Measurements from ENCODE around the gene RASL12.

RASL12 gene

DNA sequence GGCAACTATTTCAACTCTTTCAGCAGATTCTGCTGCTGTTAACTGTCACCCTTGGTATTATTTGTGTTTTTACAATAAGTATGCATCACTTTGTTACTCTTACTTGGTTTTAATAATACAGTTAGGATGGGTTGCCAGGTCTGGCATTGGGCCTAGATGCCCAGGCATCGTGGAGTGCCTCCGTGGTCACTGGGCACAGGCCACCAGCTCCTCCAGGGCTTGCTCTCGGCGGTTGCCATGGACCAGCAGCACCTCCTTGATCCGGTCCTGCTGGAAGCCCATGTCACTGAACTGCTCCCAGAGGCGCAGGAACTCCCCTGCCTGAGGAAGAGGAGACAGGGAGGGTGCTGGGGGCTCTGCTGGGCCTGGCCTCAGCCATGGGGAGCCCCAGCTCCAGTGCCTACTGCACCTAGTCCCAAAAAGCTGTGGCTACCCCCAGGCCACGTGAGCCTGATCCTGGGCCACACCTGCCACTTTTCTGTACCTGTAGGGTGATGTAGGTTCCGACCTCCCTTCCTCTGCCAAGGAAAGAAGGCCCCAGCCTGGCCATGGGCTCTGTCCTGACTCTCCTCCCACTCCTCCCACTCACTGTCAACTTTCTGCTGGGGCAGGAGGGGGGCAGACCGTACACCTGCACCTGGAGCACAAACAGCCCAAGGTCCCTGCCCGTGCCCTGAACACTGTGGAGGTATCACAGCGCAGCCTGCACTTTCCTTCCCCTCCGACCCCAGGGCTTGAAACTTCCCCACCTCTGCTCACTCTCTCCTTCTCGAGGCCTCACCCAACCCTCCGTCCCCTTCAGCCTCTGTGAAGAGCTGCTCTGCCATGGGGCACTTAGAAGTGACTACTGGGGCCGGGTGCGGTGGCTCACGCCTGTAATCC is 25.4 kb upstream of the RASL12 start:
- no peak for DNase-seq

DNA sequence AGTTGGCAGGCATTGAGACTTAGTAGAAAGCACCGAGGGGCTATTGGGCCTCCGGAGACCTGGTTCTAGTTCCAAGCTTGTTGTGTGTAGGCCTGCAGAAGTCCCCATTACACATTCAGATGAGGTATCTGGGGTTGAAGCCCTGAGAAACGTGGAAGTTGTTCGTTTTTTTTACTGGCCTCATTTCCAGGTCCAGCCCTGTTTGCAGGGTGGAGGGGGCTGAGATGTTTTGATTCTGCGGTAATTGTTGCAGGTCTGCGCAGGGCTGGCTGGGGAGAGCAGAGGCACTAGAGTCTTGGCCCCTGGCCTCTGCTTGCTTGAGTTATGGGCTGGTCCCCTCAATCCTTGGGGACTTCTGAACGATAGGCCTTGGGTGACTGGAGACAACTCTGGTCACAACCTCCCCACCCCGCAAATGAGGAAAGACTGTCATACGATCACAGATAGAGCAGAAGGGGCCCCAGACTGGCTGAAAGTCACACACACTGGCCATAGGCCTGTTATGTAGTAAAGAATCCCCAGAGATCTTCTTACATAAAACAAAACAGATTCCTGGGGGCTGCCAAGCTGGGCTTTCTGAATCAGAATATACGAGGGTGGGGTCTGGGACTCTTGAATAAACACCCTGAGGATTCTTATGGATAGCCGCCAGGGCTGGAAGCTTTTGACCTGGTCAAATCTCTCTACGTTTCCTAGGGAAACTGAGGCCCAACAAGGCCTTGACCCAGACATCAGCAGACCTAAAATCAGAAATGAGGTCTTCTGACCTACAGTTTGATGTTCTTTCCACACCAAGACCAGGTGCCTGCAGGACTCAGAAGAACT is 24.4 kb upstream of the RASL12 start:
- DNase-seq, result no peak

DNA sequence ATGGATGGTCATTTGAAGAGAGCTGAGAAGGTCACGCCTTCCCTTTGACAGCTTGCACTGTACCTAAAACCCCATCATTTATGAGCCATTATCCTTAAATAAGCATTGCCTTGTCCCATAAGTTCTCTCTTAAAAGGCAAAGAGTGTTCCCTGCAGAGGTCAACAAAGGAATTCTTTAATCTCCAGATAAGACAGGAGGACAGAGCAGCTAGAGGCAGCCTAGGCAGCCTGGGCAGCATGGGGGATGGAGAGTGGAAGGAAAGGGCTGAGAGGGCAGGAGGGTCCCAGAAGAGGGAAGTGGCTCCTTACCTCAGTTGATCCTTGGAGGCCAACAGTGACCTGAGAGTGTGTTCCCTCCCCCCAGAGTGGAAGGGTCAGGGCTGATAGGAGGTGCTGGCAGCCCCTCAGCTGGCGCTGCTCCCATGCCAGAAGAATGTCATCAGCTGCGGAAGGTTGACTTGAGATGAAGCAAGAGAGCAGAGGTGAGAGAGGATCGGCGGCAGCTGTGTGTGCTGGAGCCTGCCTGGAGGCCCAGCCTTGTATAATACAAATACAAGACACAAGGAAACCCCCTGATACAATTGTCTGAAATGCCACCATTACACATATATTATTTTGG is 21.5 kb upstream of the RASL12 start:
- no peak for DNase-seq

DNA sequence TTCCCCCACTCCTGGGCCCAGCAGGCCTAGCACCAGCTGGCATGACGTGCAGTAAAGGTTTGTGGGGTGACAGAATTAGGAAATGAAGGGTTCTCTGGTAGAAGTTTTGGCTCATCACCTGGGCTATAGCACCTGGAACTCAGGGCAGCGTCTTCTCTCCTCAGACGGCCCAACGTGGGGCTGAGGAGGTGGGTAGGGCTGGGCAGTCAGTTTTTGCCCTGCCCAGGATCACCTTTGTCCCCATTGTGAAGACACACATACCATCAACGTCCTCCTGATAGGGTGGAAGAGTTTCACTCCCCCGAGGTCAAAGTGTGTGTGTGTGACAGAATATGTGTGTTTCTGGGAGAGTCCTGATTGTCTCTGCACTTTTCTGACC is 20.8 kb upstream of the RASL12 start:
- no peak for DNase-seq

DNA sequence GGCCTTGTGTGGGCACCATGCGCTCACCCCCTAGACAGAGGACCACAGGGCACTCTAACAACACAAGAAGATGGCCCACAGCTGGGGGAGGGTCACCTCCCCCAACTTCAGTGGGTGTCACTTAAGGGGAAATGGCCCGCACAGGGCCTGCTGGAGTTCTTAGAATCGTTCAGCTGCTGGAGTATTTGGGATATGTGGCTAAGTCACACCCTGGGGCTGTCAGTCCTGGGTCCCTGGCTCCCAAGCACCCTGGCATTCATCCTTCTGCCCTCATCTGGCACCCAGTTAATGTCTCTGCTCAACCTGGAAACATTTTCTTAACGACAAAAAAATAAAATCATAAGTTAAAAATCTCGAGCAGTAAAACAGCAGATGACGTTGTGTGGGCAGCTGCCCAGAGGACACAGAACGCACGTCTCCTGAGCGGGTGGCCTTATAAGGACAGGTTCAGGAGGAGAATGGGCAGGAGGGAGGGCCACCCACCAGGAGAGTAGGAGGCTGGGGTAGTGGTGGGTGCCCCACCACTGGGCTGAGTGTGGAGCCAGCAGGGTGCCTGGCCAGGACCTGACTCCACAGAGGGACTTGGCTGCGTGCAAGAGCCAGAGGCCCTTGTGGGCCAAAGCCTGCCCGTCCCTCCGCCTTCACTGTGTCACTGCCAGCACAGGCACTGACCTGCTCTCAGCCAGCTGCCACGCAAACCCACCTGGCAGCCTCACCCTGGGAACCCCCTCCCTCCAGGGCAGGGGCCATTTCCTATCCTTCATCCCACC is 20.3 kb upstream of the RASL12 start:
- no peak for DNase-seq

DNA sequence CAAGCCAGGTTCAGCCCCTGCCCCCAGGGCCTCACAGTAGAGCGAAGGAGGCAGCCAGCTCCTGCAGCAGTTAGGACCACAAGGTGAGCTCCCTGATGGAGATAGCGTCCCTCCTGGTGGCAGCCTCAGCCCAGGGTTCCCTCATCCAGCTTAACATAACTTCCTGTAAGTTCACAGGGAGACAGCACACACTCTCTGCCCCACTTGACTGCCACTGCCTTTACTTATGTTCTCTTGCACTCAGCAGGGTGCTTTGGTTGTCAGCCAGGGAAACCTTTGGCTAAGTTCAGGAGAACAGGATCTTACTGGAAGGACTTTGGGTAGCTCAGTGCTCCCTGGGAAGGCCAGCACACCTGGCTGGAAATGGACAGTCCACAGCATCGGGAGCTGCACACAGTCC is 19.6 kb upstream of the RASL12 start:
- DNase-seq, result no peak

DNA sequence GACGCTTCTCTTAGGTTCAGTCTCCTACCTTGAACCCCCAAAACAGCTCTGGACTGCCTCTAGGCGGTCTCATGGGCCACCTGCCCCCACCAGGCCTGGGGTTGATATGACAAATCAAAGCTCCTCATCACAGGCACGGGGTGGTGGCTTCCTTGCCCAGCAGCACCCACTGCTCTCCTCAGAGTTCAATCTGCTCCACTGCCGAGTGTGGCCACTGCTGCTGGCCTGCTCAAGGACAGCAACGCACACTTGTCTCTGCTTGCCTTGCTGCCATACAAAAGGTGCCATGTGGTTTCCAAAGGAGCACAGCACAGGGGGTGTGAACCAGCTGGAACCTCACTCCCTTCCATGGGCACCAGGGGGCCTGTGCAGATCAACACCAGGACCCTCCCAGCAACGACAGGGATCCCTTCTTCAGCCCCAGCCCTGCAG is 18.9 kb upstream of the RASL12 start:
- no peak for DNase-seq

DNA sequence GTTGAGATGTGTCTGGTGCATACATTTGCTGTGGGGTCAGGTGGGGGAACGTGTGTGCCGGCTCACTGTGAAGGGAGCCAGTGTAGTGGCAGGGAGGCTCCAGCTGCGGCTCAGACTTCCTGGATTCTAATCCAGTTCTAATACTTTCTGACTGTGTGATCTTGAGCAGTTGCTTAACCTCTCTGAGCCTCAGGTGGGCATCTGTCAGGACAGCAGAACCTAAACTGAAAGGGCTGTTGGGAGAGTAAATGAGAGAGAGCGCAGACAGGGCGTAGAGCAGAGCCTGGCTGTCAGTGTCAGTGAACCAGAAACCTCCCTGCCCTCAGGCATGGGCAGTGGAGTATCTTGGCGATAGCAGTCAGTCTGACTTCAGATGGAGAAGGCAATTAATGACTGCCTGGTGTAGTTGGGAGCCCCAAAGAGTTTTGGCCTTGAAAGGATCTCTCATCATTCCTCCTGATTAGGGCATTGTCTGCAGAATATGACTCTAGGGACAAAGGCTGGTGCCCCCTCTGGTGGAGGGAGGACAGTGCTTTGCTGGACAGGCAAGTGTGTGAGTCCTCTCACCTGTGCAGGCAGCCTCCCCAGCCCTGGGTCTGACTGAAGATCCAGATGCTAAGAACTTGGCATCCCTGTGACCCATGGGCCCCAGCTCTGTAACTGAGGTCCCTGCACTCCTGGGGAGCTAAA is 18.3 kb upstream of the RASL12 start:
- DNase-seq, result no peak

DNA sequence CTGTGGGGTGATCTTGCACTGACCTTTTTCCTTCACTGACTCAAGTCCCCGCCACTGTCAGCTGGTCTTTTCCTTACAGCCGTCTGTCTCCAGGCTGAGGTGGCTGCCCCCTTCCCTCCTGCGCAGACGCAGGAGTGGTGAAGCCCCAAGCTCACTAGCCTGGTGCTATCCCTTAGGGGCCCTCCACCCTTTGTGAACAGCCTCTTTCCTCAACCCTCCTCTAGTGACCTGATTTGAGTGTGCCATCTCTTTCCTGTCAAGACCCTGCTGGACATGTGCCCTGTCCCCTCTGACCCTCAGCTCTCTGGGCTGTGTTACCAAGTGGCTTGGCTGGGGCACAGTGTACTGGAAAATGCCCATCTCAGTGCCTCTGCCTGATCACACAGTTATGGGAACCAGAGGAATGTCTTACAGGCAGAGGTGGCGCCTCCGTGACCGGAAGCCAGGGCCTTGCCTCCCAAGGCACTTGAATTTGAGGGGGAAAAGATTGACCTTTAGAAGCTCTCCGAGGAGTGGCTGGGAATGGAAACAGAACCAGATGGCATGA is 17.5 kb upstream of the RASL12 start:
- DNase-seq, result no peak

DNA sequence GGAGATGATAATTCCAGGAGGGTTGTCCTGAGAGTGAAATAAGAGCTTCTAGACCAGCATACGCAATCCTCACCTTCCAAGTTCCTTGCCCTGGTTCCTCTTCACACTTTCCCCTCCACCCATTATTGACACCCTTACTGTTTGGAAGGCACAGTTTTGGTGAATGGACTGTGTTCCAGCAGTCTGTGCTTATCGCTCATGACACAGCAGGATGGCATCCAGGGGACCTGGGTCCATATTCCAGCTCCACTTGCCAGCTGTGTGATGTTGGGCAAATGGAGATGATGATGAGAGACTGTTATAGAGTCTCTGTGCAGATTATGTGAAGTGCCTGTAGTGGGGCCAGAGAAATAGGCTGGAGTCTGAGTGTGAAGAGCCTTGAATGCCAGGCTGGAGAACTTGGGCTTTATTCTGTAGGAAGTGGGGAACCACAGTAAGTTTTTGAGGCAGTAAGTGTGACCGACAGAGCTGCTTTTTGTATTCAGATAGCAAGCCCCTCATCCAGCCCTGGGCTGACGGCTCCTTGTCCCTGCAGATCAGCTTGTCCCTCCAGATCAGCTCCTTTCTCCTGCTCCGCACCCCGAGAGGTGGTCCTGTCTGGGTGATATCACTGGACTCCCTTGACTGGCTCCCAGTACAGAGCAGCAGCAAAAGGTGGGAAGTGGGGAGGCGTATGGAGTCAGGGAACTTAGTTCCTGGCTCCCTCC is 16.9 kb upstream of the RASL12 start:
- DNase-seq, result no peak

DNA sequence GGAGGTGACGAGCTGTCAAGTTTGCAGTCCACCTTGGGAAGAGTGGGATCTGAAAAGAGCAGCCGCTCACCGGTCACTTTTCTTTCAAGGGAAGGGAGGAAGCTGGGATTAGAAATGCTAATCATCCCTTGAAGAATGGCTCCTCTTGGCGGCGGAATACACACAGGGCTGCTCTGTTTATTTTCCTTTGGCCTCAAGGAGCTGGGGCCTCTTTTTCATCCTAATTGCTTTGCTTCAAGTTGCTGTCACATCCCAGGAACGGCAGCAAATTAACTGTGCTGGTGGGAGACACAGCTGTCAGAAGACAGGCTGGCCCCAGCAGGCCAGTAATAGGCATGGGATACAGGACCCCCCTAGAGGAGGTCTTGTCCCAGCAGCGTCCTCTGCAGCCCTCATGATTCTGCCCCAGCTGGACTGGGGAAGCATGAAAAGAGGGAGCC is 15.5 kb upstream of the RASL12 start:
- DNase-seq, result peak; percentile 23

DNA sequence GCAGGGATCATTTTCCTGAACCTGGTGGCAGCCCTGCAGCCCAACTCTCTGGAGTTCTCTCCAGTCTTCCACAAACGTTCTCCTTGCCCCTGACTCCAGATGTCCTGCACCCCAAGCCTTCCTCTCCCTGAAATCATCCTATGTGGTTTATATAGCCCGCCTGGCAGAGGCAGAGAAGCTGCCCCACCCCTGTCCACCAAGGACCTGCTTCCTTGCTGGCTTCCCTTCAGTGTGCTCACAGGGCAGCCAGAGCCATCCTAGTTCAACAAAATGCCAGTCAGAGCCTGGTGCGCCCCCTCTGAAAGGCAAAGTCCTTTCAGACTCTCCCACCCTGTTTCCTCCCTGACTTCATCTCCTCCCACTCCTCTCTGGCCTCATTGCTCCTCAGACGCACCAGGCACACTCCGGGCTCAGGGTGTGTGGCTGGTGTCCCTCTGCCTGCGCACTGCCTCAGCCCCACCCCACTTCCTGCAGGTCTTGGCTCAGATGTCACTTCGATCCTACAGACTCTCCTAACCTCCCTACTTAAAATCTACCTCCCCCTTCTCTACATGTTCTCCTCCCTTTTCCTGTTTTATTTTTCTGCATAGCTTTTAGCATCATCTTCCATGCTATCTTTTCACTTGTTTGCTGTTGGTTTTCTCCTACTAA is 14.6 kb upstream of the RASL12 start:
- DNase-seq, result no peak

DNA sequence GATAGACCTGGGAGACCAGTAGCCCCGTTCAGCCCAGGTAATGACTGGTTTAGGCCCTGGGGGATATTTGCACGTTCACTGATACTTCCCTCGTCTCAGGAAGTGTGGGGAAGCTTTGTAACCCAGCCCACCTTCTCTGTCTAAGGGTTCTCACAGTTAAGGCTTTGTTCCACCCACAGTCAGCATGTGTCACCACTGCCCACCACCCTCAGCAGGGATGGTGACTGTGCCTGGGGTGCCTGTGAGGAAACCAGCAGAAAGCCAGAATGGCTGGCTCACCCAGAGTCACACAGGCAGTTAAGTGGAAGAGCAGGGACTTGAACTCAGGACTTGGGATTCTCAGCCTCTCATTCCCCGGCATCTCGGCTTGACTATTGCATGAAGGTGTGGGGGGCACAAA is 14.0 kb upstream of the RASL12 start:
- DNase-seq, result no peak

DNA sequence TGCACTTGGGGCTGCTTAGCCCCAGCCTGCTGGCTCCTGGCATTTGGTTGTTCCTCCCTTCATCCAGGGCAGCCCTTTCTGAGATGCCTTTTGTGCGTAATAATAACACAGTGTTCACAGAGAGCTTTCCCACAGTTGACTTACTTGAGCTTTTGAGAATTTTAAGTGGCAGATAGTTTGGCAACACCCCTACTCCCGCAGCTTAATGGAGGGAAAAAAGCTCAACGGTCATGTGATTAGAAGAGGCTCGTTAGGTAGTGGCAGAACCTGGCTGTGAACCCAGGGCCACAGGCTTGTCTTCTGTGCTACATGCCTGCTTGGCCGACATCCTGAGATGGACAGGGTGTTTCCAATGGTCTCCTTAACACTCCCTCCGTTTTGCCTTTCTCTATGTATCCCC is 13.5 kb upstream of the RASL12 start:
- no peak for DNase-seq

DNA sequence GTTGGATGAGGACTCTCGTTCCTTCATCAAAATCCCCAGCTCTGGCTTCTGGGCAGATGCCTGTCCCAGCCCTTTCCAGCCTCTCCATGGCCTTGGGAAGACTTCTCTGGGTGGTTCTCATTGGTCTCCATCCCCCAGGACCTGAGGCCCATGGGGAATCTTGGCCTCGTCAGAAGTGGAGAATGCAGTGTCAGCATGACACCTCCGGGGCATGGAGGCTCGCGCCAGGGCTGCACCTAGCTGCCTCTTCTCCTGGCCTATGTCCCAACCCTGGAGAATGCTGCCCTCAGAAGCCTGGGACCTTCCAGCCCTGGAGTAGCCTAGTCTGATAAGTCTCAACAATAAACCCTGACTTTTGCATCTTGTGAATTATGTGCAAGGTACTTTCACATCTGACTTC is 11.8 kb upstream of the RASL12 start:
- no peak for DNase-seq

DNA sequence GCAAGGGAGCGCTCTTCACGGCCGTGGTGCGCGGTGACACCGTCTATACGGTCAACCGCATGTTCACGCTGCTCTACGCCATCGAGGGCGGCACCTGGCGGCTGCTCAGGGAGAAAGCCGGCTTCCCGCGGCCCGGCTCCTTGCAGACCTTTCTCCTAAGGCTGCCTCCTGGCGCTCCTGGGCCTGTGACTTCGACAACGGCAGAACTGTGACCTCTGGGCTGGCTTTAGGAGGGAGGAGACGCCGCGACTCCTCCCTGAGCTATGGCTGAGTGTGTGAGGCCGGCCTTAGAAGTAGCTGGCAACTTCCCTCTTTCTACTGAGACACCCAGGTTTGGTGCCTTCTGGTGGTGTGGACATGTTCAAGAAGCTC is 10.2 kb upstream of the RASL12 start:
- peak; percentile 47 for DNase-seq

DNA sequence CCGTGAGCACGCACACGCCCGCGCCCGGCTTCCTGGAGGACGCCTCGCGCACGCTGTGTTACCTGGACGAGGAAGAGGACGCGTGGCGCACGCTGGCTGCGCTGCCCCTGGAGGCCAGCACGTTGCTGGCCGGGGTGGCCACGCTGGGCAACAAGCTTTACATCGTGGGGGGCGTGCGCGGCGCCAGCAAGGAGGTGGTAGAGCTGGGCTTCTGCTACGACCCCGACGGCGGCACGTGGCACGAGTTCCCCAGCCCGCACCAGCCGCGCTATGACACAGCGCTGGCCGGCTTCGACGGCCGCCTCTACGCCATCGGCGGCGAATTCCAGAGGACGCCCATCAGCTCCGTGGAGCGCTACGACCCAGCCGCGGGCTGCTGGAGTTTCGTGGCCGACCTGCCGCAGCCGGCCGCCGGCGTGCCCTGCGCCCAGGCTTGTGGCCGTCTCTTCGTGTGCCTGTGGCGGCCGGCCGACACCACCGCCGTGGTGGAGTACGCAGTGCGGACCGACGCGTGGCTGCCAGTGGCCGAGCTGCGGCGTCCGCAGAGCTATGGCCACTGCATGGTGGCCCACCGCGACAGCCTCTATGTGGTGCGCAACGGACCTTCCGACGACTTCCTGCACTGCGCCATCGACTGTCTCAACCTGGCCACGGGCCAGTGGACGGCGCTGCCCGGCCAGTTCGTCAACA is 9.6 kb upstream of the RASL12 start:
- no peak for DNase-seq

DNA sequence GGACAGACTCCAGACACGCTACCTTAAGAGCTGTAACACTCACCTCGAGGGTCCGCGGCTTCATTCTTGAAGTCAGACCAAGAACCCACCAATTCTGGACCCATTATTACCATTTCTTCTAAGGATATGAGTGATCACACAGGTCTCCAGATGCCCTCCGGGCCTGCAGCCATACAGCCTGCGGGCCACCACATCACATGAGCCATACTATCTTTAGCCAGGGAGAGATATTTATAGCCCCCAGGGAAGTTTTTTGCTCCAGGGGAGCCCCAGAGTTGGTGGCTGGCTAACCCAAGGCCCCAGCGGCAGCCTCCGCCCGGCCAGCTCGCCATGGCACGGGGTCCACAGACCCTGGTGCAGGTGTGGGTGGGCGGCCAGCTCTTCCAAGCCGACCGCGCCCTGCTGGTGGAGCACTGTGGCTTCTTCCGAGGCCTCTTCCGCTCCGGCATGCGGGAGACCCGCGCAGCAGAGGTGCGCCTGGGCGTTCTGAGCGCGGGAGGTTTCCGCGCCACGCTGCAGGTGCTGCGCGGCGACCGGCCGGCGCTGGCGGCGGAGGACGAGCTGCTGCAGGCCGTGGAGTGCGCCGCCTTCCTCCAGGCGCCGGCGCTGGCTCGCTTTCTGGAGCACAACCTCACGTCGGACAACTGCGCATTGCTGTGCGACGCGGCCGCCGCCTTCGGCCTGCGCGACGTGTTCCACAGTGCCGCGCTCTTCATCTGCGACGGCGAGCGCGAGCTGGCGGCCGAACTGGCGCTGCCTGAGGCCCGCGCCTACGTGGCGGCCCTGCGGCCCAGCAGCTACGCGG is 8.9 kb upstream of the RASL12 start, which contains the start of gene KBTBD13:
Gene KBTBD13 (plus strand): TSS at position 261 of the 805 bp plus-strand sequence. CDS start 70 bp downstream, at position 331.
- DNase-seq, result no peak
